HG03095 (cell line): ENCODE measurements around the gene ZBTB24.
"Not testable (repeated sequence)": the region's sequence is repeated elsewhere in the genome, so short reads cannot be mapped to it uniquely, and the experiment has no call there.

Source experiments
- ATAC-seq: cut with Tn5 transposase; IDR thresholded peaks from one replicate; pipeline ENCODE4 v1.9.1; 2021; ENCODE audit warnings: moderate library complexity; ENCODE audit not compliant: unreplicated experiment

ZBTB24 gene

GRCh38 chr6:109482905-109483734, at the start of gene ZBTB24:
ZBTB24 (minus strand) TSS chr6:109483219; CDS start chr6:109482026, 1,193 bp downstream.
- peak; percentile 85 for ATAC-seq

- no peak for ATAC-seq
These were observed 48.4 kb upstream of the ZBTB24 start for GRCh38 chr6:109531446-109531845.

GRCh38 chr6:109527989-109528388, 45.0 kb upstream of the ZBTB24 start:
- no peak for ATAC-seq

DNA sequence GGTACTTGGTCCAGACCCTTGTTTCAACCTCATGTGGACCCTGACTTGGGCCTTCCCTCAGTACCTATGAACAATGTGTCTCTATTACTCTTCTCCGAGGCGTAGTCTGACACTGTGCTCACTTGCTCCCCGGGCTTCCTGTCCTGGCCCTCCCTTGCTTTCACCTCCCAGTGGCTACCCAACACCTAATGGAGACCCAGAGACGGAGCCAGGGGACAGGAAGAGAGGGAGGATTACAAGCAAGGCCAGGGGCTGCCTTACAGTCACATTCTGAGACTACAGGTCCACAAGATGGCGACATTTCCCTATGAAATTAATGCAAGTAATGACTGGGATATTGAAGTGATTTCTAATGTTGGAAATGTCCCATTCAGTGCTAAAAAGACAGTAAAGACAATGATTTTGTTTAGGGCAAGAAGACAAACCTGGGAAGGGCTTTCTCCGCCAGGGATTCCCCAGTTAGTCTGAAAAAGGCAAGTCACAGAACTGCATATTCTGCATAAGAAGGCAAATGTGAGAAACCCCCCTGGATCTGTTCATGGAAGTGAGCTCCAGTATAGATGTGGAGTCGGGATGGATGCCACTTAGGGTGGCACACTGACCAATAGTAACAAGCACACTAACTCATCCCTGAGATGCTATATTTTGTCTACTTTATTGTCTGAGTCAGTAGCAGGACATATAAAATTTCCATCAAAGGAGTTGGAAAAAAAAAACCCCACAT, 44.0 kb upstream of the ZBTB24 start:
- no peak for ATAC-seq

DNA sequence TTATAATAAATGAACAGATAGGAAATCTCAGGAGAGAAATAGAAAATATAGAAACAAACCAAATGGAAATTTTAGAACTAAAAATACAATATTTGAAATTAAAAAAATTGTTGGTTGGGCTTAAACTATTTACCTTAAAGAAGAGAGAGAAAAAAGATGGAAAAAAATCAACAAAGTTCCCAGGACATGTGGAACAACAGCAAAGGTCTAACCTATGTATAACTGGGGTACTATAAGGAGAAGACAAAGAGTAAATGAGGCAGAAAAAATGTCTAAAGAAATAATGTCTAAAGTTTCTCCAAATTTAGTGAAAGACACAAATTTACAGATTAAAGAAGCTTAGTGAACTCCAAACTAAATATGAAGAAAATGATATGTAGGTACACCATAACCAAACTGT, 41.1 kb upstream of the ZBTB24 start:
- no peak for ATAC-seq

DNA sequence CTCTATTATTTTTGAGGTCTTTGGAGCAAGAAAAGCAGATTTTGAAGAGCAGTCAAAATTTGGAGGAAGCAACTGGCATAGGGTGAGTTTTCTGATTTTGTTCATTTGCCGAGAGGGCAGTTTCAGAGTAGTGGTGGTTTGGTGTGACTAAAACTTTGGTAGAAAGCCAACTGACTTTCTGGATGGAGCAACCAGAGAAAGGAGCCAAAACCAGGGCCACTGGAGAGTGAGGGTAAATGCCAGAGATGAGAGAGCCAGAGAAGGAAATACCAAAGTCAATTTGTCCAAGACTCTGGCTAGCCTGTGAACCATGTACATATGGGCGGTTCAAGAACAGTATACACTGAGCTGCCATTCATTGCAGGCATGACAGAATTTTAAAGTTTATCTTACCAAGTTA, 40.5 kb upstream of the ZBTB24 start:
- no peak for ATAC-seq

GRCh38 chr6:109521080-109521479, 38.1 kb upstream of the ZBTB24 start:
- no peak for ATAC-seq

GRCh38 chr6:109519647-109520046, 36.6 kb upstream of the ZBTB24 start:
- ATAC-seq, result not testable (repeated sequence)

DNA sequence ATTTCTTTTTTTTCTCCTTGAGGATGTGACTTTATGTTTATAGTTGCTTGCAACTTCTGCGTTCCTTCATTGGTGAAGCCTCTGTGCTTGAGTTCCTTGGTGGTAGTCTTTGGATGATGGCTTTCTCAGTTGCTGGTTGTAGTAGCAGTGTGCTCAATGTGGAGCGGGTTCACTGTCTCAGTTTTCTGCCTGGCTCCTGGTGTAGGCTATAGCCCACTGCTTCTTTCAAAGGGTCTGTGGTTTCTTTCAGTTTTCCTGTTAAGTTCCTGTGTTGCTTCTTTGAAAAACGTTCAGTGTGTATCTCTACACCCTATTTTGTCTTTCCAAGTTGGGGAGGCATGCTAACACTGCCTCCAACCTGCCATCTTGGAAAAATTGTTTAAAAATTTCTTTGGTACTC, 33.9 kb upstream of the ZBTB24 start:
- ATAC-seq, result no peak

DNA sequence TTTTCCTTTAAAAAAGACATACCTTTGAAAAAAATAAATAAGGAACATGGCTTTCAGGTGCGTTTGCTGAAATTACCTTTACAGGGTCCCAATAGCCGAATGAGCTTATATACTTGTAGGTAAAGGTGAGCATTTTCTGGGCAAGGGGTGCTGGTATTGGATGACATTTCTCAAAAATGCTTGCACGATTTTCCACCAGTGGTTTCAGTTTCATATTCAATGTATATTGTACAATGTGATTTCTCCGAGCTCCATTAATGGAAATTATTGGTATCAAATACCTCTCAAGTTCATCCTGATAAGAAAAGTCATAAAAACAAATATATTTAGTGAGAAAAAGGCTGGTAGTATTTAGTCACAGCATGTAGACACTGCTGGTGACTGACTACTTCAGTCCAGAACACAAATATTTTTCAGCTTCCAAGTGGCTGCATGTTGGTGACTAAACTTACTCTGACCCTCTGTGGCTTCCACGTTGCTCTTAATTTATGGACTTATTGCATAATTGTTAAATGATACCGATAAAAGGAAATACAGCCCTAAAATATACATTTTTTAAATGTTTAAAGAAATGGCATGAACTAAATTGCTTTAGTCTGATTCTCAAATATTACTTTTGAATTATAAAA, 32.9 kb upstream of the ZBTB24 start:
- no peak for ATAC-seq

DNA sequence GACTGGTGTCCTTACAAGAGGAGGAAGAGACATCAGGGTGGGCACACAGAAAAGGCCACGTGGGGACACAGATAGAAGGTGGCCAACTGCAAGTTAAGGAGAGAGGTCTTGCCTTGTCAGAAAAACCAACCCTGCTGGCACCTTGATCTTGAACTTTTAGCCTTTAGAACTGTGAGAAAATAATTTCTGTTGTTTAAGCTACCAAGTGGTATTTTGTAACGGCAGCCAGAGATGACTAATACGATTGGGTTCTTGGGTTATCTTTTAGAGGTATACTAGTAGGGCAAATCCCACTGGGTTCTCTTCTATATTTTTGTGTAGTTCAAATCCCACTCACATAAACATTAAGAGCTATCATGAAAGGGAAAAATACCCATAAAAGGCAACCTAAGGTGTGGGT, 31.9 kb upstream of the ZBTB24 start:
- no peak for ATAC-seq

DNA sequence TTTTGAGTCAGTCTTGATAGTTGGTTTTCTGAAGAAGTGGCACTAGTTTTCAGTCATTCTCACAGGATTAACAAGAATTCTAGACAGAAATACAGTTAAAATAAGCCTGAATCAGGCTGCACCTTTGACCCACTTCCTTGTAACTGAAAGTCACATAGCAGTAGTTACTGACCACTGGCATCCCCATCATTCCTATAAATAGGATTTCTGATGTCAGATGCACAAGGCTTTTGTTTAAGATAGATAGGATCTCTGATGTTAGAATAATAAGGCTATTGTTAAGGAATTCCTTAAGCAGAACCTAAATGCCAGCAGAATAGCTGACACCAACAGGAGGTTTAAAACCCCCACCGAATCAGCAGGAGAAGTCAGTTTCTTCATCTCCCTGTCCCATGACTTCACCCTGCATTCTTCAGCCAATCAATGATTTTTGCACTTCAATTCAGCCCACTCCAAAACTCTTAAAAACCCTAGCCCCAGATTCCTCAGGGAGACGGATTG, 30.6 kb upstream of the ZBTB24 start:
- no peak for ATAC-seq

DNA sequence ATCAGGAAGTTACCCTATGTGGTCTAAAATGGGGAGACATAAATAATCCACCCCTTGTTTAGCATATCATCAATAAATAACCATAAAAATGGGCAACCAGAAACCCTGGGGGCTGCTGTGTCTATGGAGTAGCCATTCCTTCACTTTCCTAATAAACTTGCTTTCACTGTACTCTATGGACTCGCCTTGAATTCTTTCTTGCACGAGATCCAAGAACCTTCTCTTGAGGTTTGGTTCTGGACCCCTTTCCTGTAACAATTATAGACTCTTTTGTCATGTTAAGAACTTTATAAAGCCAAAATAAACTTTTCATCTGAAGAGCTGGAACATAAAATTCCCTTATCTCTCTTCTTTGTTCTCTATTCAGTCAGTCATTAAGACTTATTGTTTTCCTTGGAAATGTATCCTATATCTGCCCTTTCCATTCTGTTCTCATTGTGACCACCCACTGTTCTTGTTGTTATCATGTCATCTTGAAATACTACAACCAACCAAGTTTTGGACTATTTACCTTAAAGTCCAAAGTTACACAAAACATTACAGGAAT, 29.3 kb upstream of the ZBTB24 start:
- ATAC-seq, result no peak

- ATAC-seq, result no peak
These were observed 28.8 kb upstream of the ZBTB24 start for GRCh38 chr6:109511832-109512231.

GRCh38 chr6:109510358-109510757, 27.3 kb upstream of the ZBTB24 start:
- no peak for ATAC-seq

DNA sequence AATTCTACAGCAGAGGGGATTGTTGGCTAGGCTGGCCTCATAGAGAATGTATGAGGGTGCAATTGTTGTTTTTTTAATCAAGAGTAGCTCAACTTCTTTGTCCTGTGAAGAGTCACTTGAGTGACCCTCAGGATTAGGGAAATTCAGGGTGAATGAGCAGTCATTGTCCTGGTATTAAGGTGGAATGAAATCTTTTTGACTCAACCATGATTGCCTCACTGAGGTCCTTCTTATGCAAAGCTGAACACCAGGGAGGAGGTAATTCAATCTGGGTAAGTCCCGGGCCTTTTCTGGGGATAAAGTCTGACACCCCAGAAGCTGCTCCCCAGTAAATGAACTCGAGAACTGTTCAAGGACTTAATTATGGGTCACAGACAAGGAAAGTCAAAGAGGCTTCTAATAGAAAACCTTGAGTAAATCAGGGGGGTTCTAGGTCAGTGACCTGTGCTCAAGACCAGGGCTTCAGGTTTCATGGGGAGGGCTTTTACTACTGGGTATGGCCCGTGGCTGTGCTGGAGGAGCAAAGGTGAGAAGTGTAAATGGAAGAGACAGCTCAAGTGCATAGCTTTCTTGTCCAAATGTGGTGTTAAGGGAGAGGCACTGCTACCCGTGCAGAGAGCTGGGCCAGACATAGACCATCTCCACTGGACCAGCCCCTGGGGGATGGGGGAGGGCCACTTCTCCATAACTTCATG, 25.3 kb upstream of the ZBTB24 start:
- ATAC-seq, result no peak

DNA sequence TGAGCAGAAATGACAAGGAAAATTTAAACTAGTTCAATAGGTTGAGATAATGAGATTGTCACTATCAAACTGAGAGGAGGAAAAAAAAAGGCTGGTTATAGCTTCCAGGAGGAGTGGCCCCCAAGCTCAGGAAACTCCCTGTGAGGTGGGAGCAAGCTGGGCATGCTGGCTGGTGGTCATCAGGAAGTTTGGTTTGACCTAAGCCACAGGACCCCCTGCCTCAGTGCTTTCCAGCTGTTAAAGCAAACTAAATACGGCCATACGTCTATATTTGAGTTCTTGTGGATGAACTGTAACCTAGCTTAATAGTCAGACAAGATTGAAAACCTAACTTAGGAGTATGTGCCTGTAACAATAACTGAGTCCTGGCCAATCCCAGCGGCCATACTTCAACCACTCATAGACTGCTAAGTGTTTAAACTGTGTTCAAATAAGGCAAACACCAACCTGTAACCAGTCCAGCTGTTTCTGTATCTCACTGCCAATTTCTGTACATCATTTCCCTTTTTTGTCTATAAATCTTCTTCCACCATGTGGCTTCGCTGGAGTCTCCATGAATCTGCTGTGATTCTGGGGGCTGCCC, 24.6 kb upstream of the ZBTB24 start:
- no peak for ATAC-seq

GRCh38 chr6:109506841-109507240, 23.8 kb upstream of the ZBTB24 start:
- ATAC-seq, result no peak

- no peak for ATAC-seq
These were observed 23.3 kb upstream of the ZBTB24 start for GRCh38 chr6:109506314-109506713.
